Ishikawa (cell line): ENCODE data around the gene KCTD14.

Source experiments
- CEBPB ChIP-seq: IDR thresholded peaks from 2 replicates; pipeline ENCODE4 v1.6.1; 2012
- CREB1 ChIP-seq: IDR thresholded peaks from 2 replicates; pipeline ENCODE4 v1.6.1; 2012; ENCODE audit warnings: low read depth
- EGR1 ChIP-seq: IDR thresholded peaks from 2 replicates; pipeline ENCODE4 v1.6.1; 2012
- EP300 ChIP-seq: IDR thresholded peaks from 2 replicates; pipeline ENCODE4 v1.6.1; 2012; ENCODE audit warnings: borderline replicate concordance
- FOXM1 ChIP-seq: IDR thresholded peaks from 2 replicates; pipeline ENCODE4 v1.6.1; 2012; ENCODE audit warnings: low read depth, borderline replicate concordance
- NFIC ChIP-seq: IDR thresholded peaks from 2 replicates; pipeline ENCODE4 v1.6.1; 2012
- RAD21 ChIP-seq: IDR thresholded peaks from 2 replicates; pipeline ENCODE4 v1.6.1; 2012; ENCODE audit warnings: low read depth
- TAF1 ChIP-seq: IDR thresholded peaks from 2 replicates; pipeline ENCODE4 v1.6.1; 2012; ENCODE audit warnings: low read depth, mild to moderate bottlenecking
- TCF12 ChIP-seq: IDR thresholded peaks from 2 replicates; pipeline ENCODE4 v1.6.1; 2012; ENCODE audit warnings: low read depth
- TEAD4 ChIP-seq: IDR thresholded peaks from 2 replicates; pipeline ENCODE4 v1.6.1; 2012
- YY1 ChIP-seq: IDR thresholded peaks from 2 replicates; pipeline ENCODE4 v1.6.1; 2012; ENCODE audit warnings: low read depth
- ZBTB7A ChIP-seq: IDR thresholded peaks from 2 replicates; pipeline ENCODE4 v1.6.1; 2012; ENCODE audit warnings: low read depth
- TF ChIP-seq, protein P1 (sequence below): IDR thresholded peaks from 2 replicates; pipeline ENCODE4 v1.6.1; 2012
- TF ChIP-seq, protein P2 (sequence below): IDR thresholded peaks from 2 replicates; pipeline ENCODE4 v1.6.1; 2012
- TF ChIP-seq, protein P3 (sequence below): IDR thresholded peaks from 2 replicates; pipeline ENCODE4 v1.6.1; 2012; ENCODE audit warnings: low read depth, mild to moderate bottlenecking

The KCTD14 gene

DNA sequence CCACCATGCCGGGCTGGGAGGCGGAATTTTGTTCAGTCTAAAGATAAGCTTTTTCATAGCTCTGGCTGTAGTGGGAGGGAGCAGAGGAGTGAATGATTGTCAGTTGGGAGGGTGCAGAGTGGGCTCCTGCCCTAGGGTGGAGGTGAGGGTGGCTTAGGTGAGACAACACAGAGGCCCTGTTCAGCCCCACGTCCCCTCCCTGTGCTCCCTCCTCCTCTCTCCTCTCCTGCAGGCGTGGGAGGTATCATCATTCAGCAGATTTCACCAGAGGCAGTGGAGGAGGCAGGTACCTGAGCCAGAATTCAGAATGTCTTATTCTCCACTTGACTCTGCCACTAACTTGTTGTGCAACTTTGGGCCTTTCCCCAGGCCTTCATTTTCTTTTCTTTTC lies 38.8 kb upstream of the KCTD14 start:
- TF ChIP-seq NFIC (no peak), TCF12 (no peak), EP300 (no peak), FOXM1 (no peak)
- TF ChIP-seq, protein P1, sequence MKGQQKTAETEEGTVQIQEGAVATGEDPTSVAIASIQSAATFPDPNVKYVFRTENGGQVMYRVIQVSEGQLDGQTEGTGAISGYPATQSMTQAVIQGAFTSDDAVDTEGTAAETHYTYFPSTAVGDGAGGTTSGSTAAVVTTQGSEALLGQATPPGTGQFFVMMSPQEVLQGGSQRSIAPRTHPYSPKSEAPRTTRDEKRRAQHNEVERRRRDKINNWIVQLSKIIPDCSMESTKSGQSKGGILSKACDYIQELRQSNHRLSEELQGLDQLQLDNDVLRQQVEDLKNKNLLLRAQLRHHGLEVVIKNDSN: no peak

DNA sequence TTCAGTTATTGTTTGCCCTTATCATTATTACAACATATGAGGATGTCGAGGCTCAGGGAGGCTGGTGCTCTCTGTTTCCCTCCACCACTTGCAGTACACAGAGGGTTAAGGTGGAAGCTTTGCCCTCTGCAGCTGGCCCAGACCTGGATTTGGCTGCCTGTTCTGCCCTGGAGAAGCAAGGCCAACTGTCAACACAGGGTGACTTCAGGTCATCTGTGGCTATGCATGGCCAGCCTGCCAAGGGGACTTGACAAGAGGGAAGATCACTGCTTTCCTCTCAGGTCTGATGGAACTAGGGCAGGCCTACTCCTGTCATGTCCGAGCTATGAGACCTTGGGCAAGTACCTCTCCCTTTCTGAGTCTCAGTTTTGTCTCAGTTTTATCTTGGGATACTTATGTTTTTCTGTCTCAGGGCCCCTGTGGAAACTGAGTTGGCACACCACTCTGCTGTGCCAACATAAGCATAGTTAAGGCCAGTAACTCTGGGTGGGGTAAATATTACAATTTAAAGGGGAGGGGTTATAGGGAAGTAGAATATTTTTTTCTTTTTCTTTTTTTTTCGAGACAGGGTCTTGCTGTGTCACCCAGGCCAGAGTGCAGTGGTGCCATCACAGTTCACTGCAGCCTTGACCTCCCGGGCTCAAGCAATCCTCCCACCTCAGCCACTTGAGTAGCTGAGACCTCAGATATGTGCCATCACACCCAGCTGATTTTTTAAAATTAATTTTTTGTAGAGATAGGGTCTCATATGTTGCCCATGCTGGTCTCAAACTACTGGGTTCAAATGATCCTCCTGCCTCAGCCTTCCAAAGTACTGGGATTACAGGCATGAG lies 38.2 kb upstream of the KCTD14 start:
- TF ChIP-seq CREB1 (no peak), FOXM1 (no peak), TCF12 (no peak), TAF1 (no peak), NFIC (no peak), TEAD4 (no peak), RAD21 (no peak), CEBPB (no peak), EGR1 (no peak), EP300 (no peak), ZBTB7A (no peak), YY1 (no peak)
- TF ChIP-seq, protein P2, sequence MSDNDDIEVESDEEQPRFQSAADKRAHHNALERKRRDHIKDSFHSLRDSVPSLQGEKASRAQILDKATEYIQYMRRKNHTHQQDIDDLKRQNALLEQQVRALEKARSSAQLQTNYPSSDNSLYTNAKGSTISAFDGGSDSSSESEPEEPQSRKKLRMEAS: no peak
- TF ChIP-seq, protein P1: no peak
- TF ChIP-seq, protein P3, sequence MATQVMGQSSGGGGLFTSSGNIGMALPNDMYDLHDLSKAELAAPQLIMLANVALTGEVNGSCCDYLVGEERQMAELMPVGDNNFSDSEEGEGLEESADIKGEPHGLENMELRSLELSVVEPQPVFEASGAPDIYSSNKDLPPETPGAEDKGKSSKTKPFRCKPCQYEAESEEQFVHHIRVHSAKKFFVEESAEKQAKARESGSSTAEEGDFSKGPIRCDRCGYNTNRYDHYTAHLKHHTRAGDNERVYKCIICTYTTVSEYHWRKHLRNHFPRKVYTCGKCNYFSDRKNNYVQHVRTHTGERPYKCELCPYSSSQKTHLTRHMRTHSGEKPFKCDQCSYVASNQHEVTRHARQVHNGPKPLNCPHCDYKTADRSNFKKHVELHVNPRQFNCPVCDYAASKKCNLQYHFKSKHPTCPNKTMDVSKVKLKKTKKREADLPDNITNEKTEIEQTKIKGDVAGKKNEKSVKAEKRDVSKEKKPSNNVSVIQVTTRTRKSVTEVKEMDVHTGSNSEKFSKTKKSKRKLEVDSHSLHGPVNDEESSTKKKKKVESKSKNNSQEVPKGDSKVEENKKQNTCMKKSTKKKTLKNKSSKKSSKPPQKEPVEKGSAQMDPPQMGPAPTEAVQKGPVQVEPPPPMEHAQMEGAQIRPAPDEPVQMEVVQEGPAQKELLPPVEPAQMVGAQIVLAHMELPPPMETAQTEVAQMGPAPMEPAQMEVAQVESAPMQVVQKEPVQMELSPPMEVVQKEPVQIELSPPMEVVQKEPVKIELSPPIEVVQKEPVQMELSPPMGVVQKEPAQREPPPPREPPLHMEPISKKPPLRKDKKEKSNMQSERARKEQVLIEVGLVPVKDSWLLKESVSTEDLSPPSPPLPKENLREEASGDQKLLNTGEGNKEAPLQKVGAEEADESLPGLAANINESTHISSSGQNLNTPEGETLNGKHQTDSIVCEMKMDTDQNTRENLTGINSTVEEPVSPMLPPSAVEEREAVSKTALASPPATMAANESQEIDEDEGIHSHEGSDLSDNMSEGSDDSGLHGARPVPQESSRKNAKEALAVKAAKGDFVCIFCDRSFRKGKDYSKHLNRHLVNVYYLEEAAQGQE: no peak

DNA sequence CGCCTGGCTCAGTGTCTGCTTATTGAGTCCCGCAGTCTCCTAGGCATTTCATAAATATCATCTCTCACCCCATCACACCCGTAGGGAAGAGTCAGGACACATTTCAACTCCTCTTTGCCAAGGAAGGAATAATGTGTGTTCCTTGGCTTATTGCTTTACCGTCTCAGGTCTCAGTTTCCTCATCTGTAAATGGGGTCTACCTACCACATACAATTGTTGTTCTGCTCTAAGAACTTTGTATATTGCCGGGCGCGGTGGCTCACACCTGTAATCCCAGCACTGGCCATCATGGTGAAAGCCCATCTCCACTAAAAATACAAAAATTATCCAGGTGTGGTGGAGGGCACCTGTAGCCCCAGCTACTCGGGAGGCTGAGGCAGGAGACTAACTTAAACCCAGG lies 37.5 kb upstream of the KCTD14 start:
- no peak for TF ChIP-seq EGR1
- no peak for TF ChIP-seq TAF1
- TF ChIP-seq TCF12: no peak
- no peak for TF ChIP-seq NFIC
- no peak for TF ChIP-seq YY1
- no peak for TF ChIP-seq RAD21
- TF ChIP-seq, protein P2: no peak

DNA sequence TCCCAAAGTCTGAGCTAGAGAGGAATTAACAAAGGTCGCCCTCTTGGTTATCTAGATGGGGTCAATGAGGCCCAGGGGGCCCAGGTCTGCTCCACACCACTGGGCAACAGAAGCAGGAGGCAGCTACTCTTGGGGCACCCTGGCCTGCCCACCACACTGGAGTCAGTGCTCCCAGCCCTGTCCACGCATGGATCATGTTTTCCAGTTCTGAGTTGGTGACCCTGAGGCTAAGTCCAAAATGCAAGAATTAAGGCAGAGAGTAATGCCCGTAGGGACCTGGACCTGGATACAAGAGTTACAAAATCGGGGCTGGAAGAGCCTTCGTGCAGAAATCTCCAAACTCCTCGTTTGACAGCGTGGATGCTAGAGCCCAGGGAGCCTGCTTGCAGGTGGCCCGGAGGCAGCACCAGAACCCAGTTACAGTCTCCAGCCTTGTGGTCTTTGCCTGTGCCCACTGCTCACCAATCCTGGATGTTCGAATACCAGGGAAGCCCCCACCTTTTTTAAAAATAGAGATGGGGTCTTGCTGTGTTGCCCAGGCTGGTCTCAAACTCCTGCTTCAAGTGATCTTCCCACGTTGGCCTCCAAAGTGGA lies 34.5 kb upstream of the KCTD14 start:
- TF ChIP-seq CREB1 (no peak), TAF1 (no peak), YY1 (no peak), TCF12 (no peak), EP300 (no peak)
- TF ChIP-seq, protein P2: no peak
- TF ChIP-seq, protein P1: no peak

DNA sequence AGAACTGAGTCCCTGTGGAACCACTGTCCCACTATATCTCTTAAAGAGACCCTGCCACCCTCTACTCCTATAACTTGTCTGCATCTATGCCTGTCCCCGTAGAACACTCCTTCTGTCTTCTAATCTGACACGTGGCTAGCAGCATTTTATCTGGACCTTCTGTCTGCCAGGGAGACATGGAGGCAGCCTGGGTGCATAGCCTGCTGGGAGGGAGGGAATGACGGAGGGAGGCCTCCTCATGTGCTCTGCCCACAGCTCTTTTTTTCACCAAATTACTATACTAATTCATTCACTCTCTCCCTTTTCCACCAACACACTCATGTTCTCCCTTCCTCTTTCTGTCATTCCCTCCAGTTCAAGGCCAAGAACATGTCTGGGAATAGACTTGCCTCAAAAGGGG lies 33.0 kb upstream of the KCTD14 start:
- TF ChIP-seq CREB1: no peak
- no peak for TF ChIP-seq NFIC
- TF ChIP-seq CEBPB: no peak
- no peak for TF ChIP-seq FOXM1
- no peak for TF ChIP-seq EGR1
- no peak for TF ChIP-seq EP300
- TF ChIP-seq, protein P3: no peak
- TF ChIP-seq, protein P2: no peak
- no peak for TF ChIP-seq YY1
- no peak for TF ChIP-seq RAD21
- TF ChIP-seq TAF1: no peak
- no peak for TF ChIP-seq ZBTB7A
- TF ChIP-seq TEAD4: no peak
- TF ChIP-seq TCF12: no peak
- TF ChIP-seq, protein P1: no peak
